ENCODE measurements around the gene ITFG2. TPM values are rescaled to one million over a fixed set of nuclear protein-coding genes. Genes with fewer than 3 reads are reported as not detected.

The ITFG2 gene
- polyA plus RNA-seq, 1 experiment, result 17.4 TPM

DNA sequence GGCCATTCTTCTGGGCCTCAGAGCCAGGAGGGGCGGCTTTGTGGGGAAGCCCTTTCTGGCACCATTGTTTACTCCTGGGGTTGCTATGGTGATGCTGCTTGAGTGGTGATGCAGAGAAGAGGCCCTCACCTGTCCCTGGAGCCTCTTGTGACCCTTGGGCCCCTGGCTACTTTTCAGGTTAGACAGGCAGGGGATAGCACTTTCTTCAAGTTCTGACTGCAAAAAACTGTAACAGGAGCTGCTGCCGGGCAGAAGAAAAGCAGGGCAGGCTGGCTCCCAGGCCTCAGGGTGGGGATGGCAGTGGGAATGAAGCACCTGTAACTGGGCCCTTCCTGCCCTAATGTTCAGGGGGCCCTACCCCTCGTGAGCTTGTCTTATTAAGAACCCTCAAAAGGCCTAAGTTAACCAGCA lies 44.6 kb downstream of the ITFG2 start, which contains the start of gene TEX52:
TEX52 (minus strand) TSS at position 19 of the 411 bp plus-strand sequence; CDS start at position 6, 13 bp downstream.
- no peak for TF ChIP-seq CTCF (IDR thresholded peaks at IDR 0.05; ENCODE audit: low read depth, low read length)
- Histone ChIP-seq H3K27me3 (ENCODE audit: control insufficient read depth, insufficient read depth, low read length) (no peaks in the 10 kb centered on the region), H3K27ac (ENCODE audit: low read depth, low read length) (no peak within 1 kb of the TSS), H3K9me3 (ENCODE audit: control insufficient read depth, insufficient read depth, low read length) (no peaks in the 10 kb centered on the region), H3K4me3 (ENCODE audit: low read depth, low read length) (no peak within 1 kb of the TSS)
- no peak for DNase-seq (ENCODE audit: low read depth, low spot score)
- POLR2A ChIA-PET, result interaction anchor here (1.2 kb wide), 1 partner anchor 12 kb away, joined by 4 read pairs; no protein-coding TSS in a partner anchor
- CTCF ChIA-PET, result interaction anchor here (1.1 kb wide), 1 partner anchor 178 kb away, joined by 4 read pairs; no protein-coding TSS in a partner anchor

- H3K9me3 ChIP-seq (ENCODE audit: control insufficient read depth, insufficient read depth, low read length), result no peaks in the 10 kb centered on the region
- H3K4me3 ChIP-seq (ENCODE audit: low read depth, low read length), result no peak overlapping the region
- DNase-seq (ENCODE audit: low read depth, low spot score), result no peak
- POLR2A ChIA-PET, result interaction anchor here (1.2 kb wide), 1 partner anchor 12 kb away, joined by 4 read pairs; no protein-coding TSS in a partner anchor
- H3K27ac ChIP-seq (ENCODE audit: low read depth, low read length), result no peak overlapping the region
- TF ChIP-seq CTCF (IDR thresholded peaks at IDR 0.05; ENCODE audit: low read depth, low read length), result no peak
- CTCF ChIA-PET, result interaction anchor here (1.1 to 1.4 kb wide), 2 partner anchors 177 to 215 kb away, joined by 3 to 4 read pairs; no protein-coding TSS in a partner anchor
- no peaks in the 10 kb centered on the region for H3K27me3 ChIP-seq (ENCODE audit: control insufficient read depth, insufficient read depth, low read length)
Measured at GRCh38 chr12:2857576-2857975, 45.1 kb downstream of the ITFG2 start.

DNA sequence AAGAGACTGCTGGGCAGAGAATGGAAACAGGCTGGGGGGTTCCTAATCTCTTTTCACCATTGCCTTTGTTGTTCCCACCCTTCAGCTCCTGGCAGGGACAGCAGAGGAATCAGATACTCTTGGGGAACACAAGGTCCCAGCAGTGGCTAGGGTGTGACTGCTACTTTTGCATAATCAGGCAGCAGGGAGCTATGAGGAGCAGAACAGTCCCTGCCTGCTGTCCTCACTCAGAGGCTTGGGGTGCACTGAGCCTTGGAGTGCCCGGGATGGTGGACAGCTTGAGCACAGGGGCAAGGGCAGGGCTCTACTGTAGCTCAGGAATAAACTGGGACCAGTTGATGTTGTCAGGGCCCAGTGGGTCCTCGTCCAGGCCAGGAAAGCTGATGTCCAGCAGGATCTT lies 45.9 kb downstream of the ITFG2 start:
- Histone ChIP-seq H3K4me3 (ENCODE audit: low read depth, low read length) (no peak overlapping the region), H3K27ac (ENCODE audit: low read depth, low read length) (no peak overlapping the region), H3K9me3 (ENCODE audit: control insufficient read depth, insufficient read depth, low read length) (no peaks in the 10 kb centered on the region), H3K27me3 (ENCODE audit: control insufficient read depth, insufficient read depth, low read length) (no peaks in the 10 kb centered on the region)
- ChIA-PET CTCF (interaction anchor here (1.4 kb wide), 1 partner anchor 215 kb away, joined by 3 read pairs; no protein-coding TSS in a partner anchor), POLR2A (interaction anchor here (1.2 kb wide), 1 partner anchor 13 kb away, joined by 4 read pairs; no protein-coding TSS in a partner anchor)
- no peak for TF ChIP-seq CTCF (IDR thresholded peaks at IDR 0.05; ENCODE audit: low read depth, low read length)
- DNase-seq (ENCODE audit: low read depth, low spot score), result no peak

DNA sequence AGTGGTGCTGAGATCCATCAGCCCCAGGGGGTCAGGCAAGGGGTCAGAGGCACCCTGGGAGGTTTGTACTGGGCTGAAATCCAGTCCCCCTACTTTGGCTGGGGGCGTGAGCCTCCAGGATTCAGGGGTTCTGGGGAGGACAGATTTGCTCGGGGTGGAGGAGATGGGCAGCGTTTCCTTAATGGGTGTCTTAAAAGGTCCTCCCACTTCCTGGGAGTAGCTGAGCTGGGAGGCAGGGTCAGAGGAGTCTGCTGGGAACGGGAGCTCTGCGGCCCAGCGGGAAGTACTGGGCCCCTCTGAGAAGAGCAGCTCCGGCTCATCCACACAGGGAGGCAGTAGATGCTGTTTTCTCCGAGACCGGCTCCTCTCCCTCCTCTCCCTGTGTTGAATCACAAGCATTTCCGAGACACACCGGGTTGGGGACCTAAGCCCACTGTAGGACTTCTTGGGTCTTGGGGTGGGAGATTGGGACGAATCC lies 46.5 kb downstream of the ITFG2 start:
- TF ChIP-seq CTCF (IDR thresholded peaks at IDR 0.05; ENCODE audit: low read depth, low read length), result no peak
- POLR2A ChIA-PET, result no interaction called here
- no peak overlapping the region for H3K4me3 ChIP-seq (ENCODE audit: low read depth, low read length)
- CTCF ChIA-PET, result interaction anchor here (1.4 kb wide), 1 partner anchor 214 kb away, joined by 3 read pairs; no protein-coding TSS in a partner anchor
- no peaks in the 10 kb centered on the region for H3K27me3 ChIP-seq (ENCODE audit: control insufficient read depth, insufficient read depth, low read length)
- H3K9me3 ChIP-seq (ENCODE audit: control insufficient read depth, insufficient read depth, low read length), result no peaks in the 10 kb centered on the region
- no peak for DNase-seq (ENCODE audit: low read depth, low spot score)
- H3K27ac ChIP-seq (ENCODE audit: low read depth, low read length), result no peak overlapping the region

DNA sequence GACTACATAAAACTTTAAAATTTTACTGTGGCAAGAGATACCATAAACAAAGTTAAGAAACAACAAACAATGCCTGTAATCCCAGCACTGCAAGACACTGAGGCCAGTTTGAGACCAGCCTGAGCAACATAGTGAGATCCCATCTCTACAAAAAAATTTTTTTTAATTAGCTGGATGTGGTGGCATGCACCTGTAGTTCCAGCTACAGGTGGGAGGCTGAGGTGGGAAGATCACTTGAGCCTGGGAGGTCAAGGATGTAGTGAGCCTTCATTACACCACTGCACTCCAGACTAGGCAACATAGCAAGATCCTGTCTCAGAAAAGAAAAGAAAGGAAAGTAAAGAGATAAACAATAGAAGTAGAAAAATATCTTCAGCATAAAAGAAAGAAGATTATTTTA lies 47.7 kb downstream of the ITFG2 start:
- no peaks in the 10 kb centered on the region for H3K27me3 ChIP-seq (ENCODE audit: control insufficient read depth, insufficient read depth, low read length)
- no peak overlapping the region for H3K4me3 ChIP-seq (ENCODE audit: low read depth, low read length)
- POLR2A ChIA-PET, result no interaction called here
- TF ChIP-seq CTCF (IDR thresholded peaks at IDR 0.05; ENCODE audit: low read depth, low read length), result no peak
- DNase-seq (ENCODE audit: low read depth, low spot score), result no peak
- H3K9me3 ChIP-seq (ENCODE audit: control insufficient read depth, insufficient read depth, low read length), result no peaks in the 10 kb centered on the region
- CTCF ChIA-PET, result interaction anchor here (0.8 kb wide), 1 partner anchor 181 kb away, joined by 3 read pairs; no protein-coding TSS in a partner anchor
- H3K27ac ChIP-seq (ENCODE audit: low read depth, low read length), result no peak overlapping the region

All from AG04450 (cell line).